Measurements from ENCODE around the gene OR51B4. TPM values are rescaled to one million over a fixed set of nuclear protein-coding genes. Genes with fewer than 3 reads are reported as not detected.
"Not testable (repeated sequence)": the region's sequence is repeated elsewhere in the genome, so short reads cannot be mapped to it uniquely, and the experiment has no call there.

The OR51B4 gene
- total RNA-seq, 1 donor from 2014 or later = not detected

- TF ChIP-seq CTCF (IDR thresholded peaks at IDR 0.05) = no peak
- Mint-ChIP-seq H3K36me3 (ENCODE audit: unreplicated experiment) (no peaks in the 10 kb centered on the region), H3K4me1 (ENCODE audit: unreplicated experiment) (no peaks in the 10 kb centered on the region), H3K9me3 (ENCODE audit: unreplicated experiment) (peaks cover 6% of the 10 kb centered on the region), H3K4me3 (ENCODE audit: unreplicated experiment) (no peak overlapping the region), H3K27me3 (ENCODE audit: unreplicated experiment) (peaks cover 28% of the 10 kb centered on the region), H3K27ac (ENCODE audit: unreplicated experiment) (no peak overlapping the region)
- no peak for DNase-seq (ENCODE audit: extremely low spot score, unreplicated experiment)
These were observed 43.0 kb downstream of the OR51B4 start for GRCh38 chr11:5258543-5259262.

GRCh38 chr11:5257296-5257695 lies 44.5 kb downstream of the OR51B4 start:
- no peak for DNase-seq (ENCODE audit: extremely low spot score, unreplicated experiment)
- Mint-ChIP-seq H3K4me3 (ENCODE audit: unreplicated experiment) (no peak overlapping the region), H3K9me3 (ENCODE audit: unreplicated experiment) (peaks cover 3% of the 10 kb centered on the region), H3K27me3 (ENCODE audit: unreplicated experiment) (peaks cover 28% of the 10 kb centered on the region), H3K36me3 (ENCODE audit: unreplicated experiment) (no peaks in the 10 kb centered on the region), H3K4me1 (ENCODE audit: unreplicated experiment) (no peaks in the 10 kb centered on the region), H3K27ac (ENCODE audit: unreplicated experiment) (no peak overlapping the region)
- no peak for TF ChIP-seq CTCF (IDR thresholded peaks at IDR 0.05)

GRCh38 chr11:5254646-5255413 lies 46.9 kb downstream of the OR51B4 start, which contains the start of gene HBG2:
Gene HBG2 (minus strand): TSS chr11:5254781. CDS start chr11:5254728, 53 bp downstream.
- H3K4me1 Mint-ChIP-seq (ENCODE audit: unreplicated experiment); H3K9me3 Mint-ChIP-seq (ENCODE audit: unreplicated experiment); DNase-seq (ENCODE audit: extremely low spot score, unreplicated experiment); H3K4me3 Mint-ChIP-seq (ENCODE audit: unreplicated experiment); H3K27ac Mint-ChIP-seq (ENCODE audit: unreplicated experiment); H3K36me3 Mint-ChIP-seq (ENCODE audit: unreplicated experiment): not testable (repeated sequence)
- H3K27me3 Mint-ChIP-seq (ENCODE audit: unreplicated experiment) = peaks cover 28% of the 10 kb centered on the region

GRCh38 chr11:5254023-5254422 lies 47.7 kb downstream of the OR51B4 start:
- H3K4me3 Mint-ChIP-seq (ENCODE audit: unreplicated experiment); H3K36me3 Mint-ChIP-seq (ENCODE audit: unreplicated experiment); H3K9me3 Mint-ChIP-seq (ENCODE audit: unreplicated experiment); H3K4me1 Mint-ChIP-seq (ENCODE audit: unreplicated experiment); DNase-seq (ENCODE audit: extremely low spot score, unreplicated experiment); H3K27ac Mint-ChIP-seq (ENCODE audit: unreplicated experiment): not testable (repeated sequence)
- H3K27me3 Mint-ChIP-seq (ENCODE audit: unreplicated experiment) = peaks cover 24% of the 10 kb centered on the region

GRCh38 chr11:5253440-5253839 lies 48.3 kb downstream of the OR51B4 start:
- H3K27me3 Mint-ChIP-seq (ENCODE audit: unreplicated experiment) = peaks cover 26% of the 10 kb centered on the region
- not testable (repeated sequence) for H3K27ac Mint-ChIP-seq (ENCODE audit: unreplicated experiment)

GRCh38 chr11:5252919-5253265 lies 48.9 kb downstream of the OR51B4 start:
- peaks cover 26% of the 10 kb centered on the region for H3K27me3 Mint-ChIP-seq (ENCODE audit: unreplicated experiment)
- H3K27ac Mint-ChIP-seq (ENCODE audit: unreplicated experiment) = no peak overlapping the region
- DNase-seq (ENCODE audit: extremely low spot score, unreplicated experiment) = no peak
- no peak overlapping the region for H3K4me3 Mint-ChIP-seq (ENCODE audit: unreplicated experiment)
- H3K9me3 Mint-ChIP-seq (ENCODE audit: unreplicated experiment) = no peaks in the 10 kb centered on the region
- TF ChIP-seq CTCF (IDR thresholded peaks at IDR 0.05) = no peak
- H3K4me1 Mint-ChIP-seq (ENCODE audit: unreplicated experiment) = no peaks in the 10 kb centered on the region
- H3K36me3 Mint-ChIP-seq (ENCODE audit: unreplicated experiment) = no peaks in the 10 kb centered on the region

More at GRCh38 chr11:5253440-5253839, 48.3 kb downstream of the OR51B4 start:
- not testable (repeated sequence) for H3K36me3 Mint-ChIP-seq (ENCODE audit: unreplicated experiment); H3K4me1 Mint-ChIP-seq (ENCODE audit: unreplicated experiment); H3K4me3 Mint-ChIP-seq (ENCODE audit: unreplicated experiment); H3K9me3 Mint-ChIP-seq (ENCODE audit: unreplicated experiment); DNase-seq (ENCODE audit: extremely low spot score, unreplicated experiment)

Measured in osteocyte (in vitro differentiated cells).